Endodermal cell (in vitro differentiated cells): Measurements from ENCODE around the gene AK9. TPM values are rescaled to one million over a fixed set of nuclear protein-coding genes. Genes with fewer than 3 reads are reported as not detected.

Experiments used
- DNase-seq: peaks from one replicate; pipeline ENCODE4 v3.0.0-alpha.2; 2017
- H3K27ac ChIP-seq: 2 replicates; pipeline ENCODE4 v1.5.1; 2013; ENCODE audit warnings: mild to moderate bottlenecking, low read depth, low read length, moderate library complexity
- H3K27me3 ChIP-seq: 2 replicates; pipeline ENCODE4 v1.6.1; 2013; ENCODE audit warnings: mild to moderate bottlenecking, low read length, moderate library complexity; ENCODE audit not compliant: insufficient read depth, control insufficient read depth, poor library complexity, severe bottlenecking
- H3K36me3 ChIP-seq: 2 replicates; pipeline ENCODE4 v1.7.0; 2013; ENCODE audit warnings: mild to moderate bottlenecking, low read length, moderate library complexity; ENCODE audit not compliant: control insufficient read depth, insufficient read depth
- H3K4me1 ChIP-seq: one replicate; pipeline ENCODE4 v1.7.0; 2013; ENCODE audit warnings: low read length; ENCODE audit not compliant: control insufficient read depth, insufficient read depth
- H3K4me3 ChIP-seq: 2 replicates; pipeline ENCODE4 v1.5.1; 2013; ENCODE audit warnings: mild to moderate bottlenecking, low read length, moderate library complexity
- H3K9ac ChIP-seq: 2 replicates; pipeline ENCODE4 v1.6.1; 2013; ENCODE audit warnings: mild to moderate bottlenecking, low read length, moderate library complexity; ENCODE audit not compliant: poor library complexity, severe bottlenecking; ENCODE audit errors: extremely low read depth
- H3K9me3 ChIP-seq: 2 replicates; pipeline ENCODE4 v1.6.1; 2013; ENCODE audit warnings: mild to moderate bottlenecking, low read length, moderate library complexity; ENCODE audit not compliant: control insufficient read depth
- H3K27ac Mint-ChIP-seq: 2 replicates; pipeline ENCODE4 v1.8.0; 2020; ENCODE audit warnings: mixed read lengths
- H3K27me3 Mint-ChIP-seq: 2 replicates; pipeline ENCODE4 v1.8.0; 2021; ENCODE audit warnings: mild to moderate bottlenecking, mixed read lengths; ENCODE audit not compliant: insufficient read depth
- H3K36me3 Mint-ChIP-seq: 2 replicates; pipeline ENCODE4 v1.8.0; 2020; ENCODE audit warnings: low read depth, mixed read lengths
- H3K4me1 Mint-ChIP-seq: 2 replicates; pipeline ENCODE4 v1.8.0; 2020; ENCODE audit warnings: mixed read lengths
- H3K4me3 Mint-ChIP-seq: 2 replicates; pipeline ENCODE4 v1.8.0; 2020; ENCODE audit warnings: mild to moderate bottlenecking, moderate library complexity, mixed read lengths
- H3K9me3 Mint-ChIP-seq: 2 replicates; pipeline ENCODE4 v1.8.0; 2020; ENCODE audit warnings: mild to moderate bottlenecking, mixed read lengths
- CTCF ChIP-seq: fragments of 200-600 bp; sonication (generic); conservative IDR thresholded peaks from 2 replicates; pipeline ENCODE4 v1.5.0; 2021; ENCODE audit warnings: antibody characterized with exemption, mild to moderate bottlenecking
- WGBS, 2 experiments: methylation state at CpG; one replicate each; pipeline versions ENCODE4 v1.1.5 to v1.1.7; 2013; ENCODE audit warnings: missing lambda C conversion rate in 2 of 2, mixed read lengths in 1 of 2; ENCODE audit not compliant: insufficient coverage in 1 of 2, insufficient read length in 1 of 2; 5-methylcytosine and 5-hydroxymethylcytosine counted together
- total RNA-seq, 2 donors: library from RNA; stranded (reverse); fragmentation: NEBNext Ultra II Directional in 1 of 2; extraction: Animal tissue kit (Norgen Biotek cat#: 25700) in 1 of 2; gene quantifications; 2 replicates in 1 of 2; 3 replicates in 1 of 2; pipeline ENCODE4 v1.2.1, GENCODE V29; 2021

Gene AK9
- total RNA-seq, 2 donors from 2014 or later, result 1.8 to 2.7 TPM

- no peak for TF ChIP-seq CTCF
- 88 to 100% methylated on average over 2 to 5 of the region's 6 CpGs for WGBS, 2 experiments
- Mint-ChIP-seq H3K27me3 (no peaks in the 10 kb centered on the region), H3K4me3 (no peak overlapping the region), H3K36me3 (no peaks in the 10 kb centered on the region), H3K27ac (no peak overlapping the region), H3K9me3 (no peaks in the 10 kb centered on the region), H3K4me1 (peaks cover 8% of the 10 kb centered on the region)
- Histone ChIP-seq H3K36me3 (no peaks in the 10 kb centered on the region), H3K27ac (no peak overlapping the region), H3K4me1 (no peaks in the 10 kb centered on the region), H3K9me3 (peaks cover 10% of the 10 kb centered on the region), H3K4me3 (no peak overlapping the region), H3K9ac (no peak overlapping the region), H3K27me3 (no peaks in the 10 kb centered on the region)
- no peak for DNase-seq
These were observed 175.1 kb downstream of the AK9 start for GRCh38 chr6:109515781-109516409.

DNA sequence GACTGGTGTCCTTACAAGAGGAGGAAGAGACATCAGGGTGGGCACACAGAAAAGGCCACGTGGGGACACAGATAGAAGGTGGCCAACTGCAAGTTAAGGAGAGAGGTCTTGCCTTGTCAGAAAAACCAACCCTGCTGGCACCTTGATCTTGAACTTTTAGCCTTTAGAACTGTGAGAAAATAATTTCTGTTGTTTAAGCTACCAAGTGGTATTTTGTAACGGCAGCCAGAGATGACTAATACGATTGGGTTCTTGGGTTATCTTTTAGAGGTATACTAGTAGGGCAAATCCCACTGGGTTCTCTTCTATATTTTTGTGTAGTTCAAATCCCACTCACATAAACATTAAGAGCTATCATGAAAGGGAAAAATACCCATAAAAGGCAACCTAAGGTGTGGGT is 176.1 kb downstream of the AK9 start:
- no peaks in the 10 kb centered on the region for H3K4me1 ChIP-seq
- H3K27ac Mint-ChIP-seq, result no peak overlapping the region
- no peaks in the 10 kb centered on the region for H3K36me3 ChIP-seq
- peaks cover 19% of the 10 kb centered on the region for H3K9me3 ChIP-seq
- H3K4me3 ChIP-seq, result no peak overlapping the region
- peaks cover 9% of the 10 kb centered on the region for H3K9me3 Mint-ChIP-seq
- no peak overlapping the region for H3K9ac ChIP-seq
- H3K36me3 Mint-ChIP-seq, result peaks cover 3% of the 10 kb centered on the region
- DNase-seq, result no peak
- H3K27ac ChIP-seq, result no peak overlapping the region
- H3K27me3 ChIP-seq, result no peaks in the 10 kb centered on the region
- H3K4me3 Mint-ChIP-seq, result no peak overlapping the region
- H3K27me3 Mint-ChIP-seq, result no peaks in the 10 kb centered on the region
- 89% methylated on average over 1 to 3 of the region's 3 CpGs for WGBS, 2 experiments
- peaks cover 8% of the 10 kb centered on the region for H3K4me1 Mint-ChIP-seq
- TF ChIP-seq CTCF, result no peak

GRCh38 chr6:109513571-109514071 is 177.4 kb downstream of the AK9 start:
- H3K27ac ChIP-seq, result peak overlapping the region; percentile 8
- WGBS, 2 experiments, result 33 to 40% methylated on average over 1 to 2 of the region's 2 CpGs

More at GRCh38 chr6:109513571-109514071, 177.4 kb downstream of the AK9 start:
- Mint-ChIP-seq H3K9me3 (peaks cover 14% of the 10 kb centered on the region), H3K4me3 (no peak overlapping the region), H3K4me1 (peaks cover 8% of the 10 kb centered on the region), H3K27me3 (no peaks in the 10 kb centered on the region), H3K36me3 (peaks cover 3% of the 10 kb centered on the region), H3K27ac (peak overlapping the region; percentile 65)
- H3K9ac ChIP-seq, result no peak overlapping the region
- peak; percentile 55 for DNase-seq
- no peak for TF ChIP-seq CTCF
- peaks cover 22% of the 10 kb centered on the region for H3K9me3 ChIP-seq
- H3K4me3 ChIP-seq, result peak overlapping the region; percentile 6
- no peaks in the 10 kb centered on the region for H3K4me1 ChIP-seq
- no peaks in the 10 kb centered on the region for H3K36me3 ChIP-seq
- H3K27me3 ChIP-seq, result no peaks in the 10 kb centered on the region
